ENCODE measurements around the gene TFG. TPM values are rescaled to one million over a fixed set of nuclear protein-coding genes. Genes with fewer than 3 reads are reported as not detected.

TFG gene
- polyA plus RNA-seq, 4 donors = 89.7 to 196 (median 138) TPM

- H3K27me3 ChIP-seq (ENCODE audit: control insufficient read depth in 3 of 3, insufficient read depth in 3 of 3, low read length in 3 of 3) = no peaks in the 10 kb centered on the region
- no peak overlapping the region for H3K27ac ChIP-seq (ENCODE audit: low read depth in 1 of 3, low read length in 2 of 3)
- FAIRE-seq = no peak
- H3K4me3 ChIP-seq (ENCODE audit: low read depth in 1 of 3, low read length in 3 of 3) = no peak overlapping the region
- DNase-seq = no peak
- no peaks in the 10 kb centered on the region for H3K36me3 ChIP-seq (ENCODE audit: control insufficient read depth in 3 of 3, insufficient read depth in 2 of 3, low read depth in 1 of 3, low read length in 3 of 3)
- no peaks in the 10 kb centered on the region for H3K4me1 ChIP-seq (ENCODE audit: control insufficient read depth in 3 of 3, insufficient read depth in 2 of 3, low read depth in 1 of 3, low read length in 2 of 3)
- H3K9me3 ChIP-seq (ENCODE audit: control insufficient read depth in 2 of 2, insufficient read depth in 1 of 2, low read depth in 1 of 2, low read length in 1 of 2) = no peaks in the 10 kb centered on the region
These were observed 52.7 kb downstream of the TFG start for GRCh38 chr3:100761951-100762350.

DNA sequence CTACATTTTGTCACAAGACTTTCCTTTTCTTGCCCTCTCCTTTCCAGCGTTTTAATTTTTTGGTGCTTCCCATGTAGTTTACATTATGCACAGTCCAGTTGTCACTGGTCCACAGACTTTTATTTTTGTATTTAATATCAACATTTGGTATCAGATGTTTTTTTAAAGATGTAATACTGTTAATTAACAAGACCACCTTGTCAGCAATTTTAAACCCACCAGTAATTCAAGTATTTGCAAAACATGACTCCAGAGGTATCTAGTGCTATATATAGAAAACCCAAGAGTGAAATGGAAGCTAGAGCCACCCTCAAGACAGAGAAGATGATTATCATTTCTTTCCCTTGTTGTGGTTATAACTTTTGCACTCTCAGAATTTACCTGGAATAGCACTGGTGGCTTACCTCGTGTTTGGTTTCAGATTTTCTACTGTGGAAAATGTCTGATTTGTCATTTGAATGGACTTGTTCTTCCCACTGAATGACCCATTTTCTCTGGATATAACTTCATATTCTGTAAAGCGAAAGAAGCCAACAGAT lies 56.2 kb downstream of the TFG start:
- H3K4me1 ChIP-seq (ENCODE audit: control insufficient read depth in 3 of 3, insufficient read depth in 2 of 3, low read depth in 1 of 3, low read length in 2 of 3) = no peaks in the 10 kb centered on the region
- no peak overlapping the region for H3K27ac ChIP-seq (ENCODE audit: low read depth in 1 of 3, low read length in 2 of 3)
- DNase-seq (no peak), FAIRE-seq (no peak)
- no peaks in the 10 kb centered on the region for H3K27me3 ChIP-seq (ENCODE audit: control insufficient read depth in 3 of 3, insufficient read depth in 3 of 3, low read length in 3 of 3)
- H3K9me3 ChIP-seq (ENCODE audit: control insufficient read depth in 2 of 2, insufficient read depth in 1 of 2, low read depth in 1 of 2, low read length in 1 of 2) = no peaks in the 10 kb centered on the region
- no peak overlapping the region for H3K4me3 ChIP-seq (ENCODE audit: low read depth in 1 of 3, low read length in 3 of 3)
- WGBS, 3 donors = 84 to 91% (median 85%) methylated on average over 3 of the region's 3 CpGs
- H3K36me3 ChIP-seq (ENCODE audit: control insufficient read depth in 3 of 3, insufficient read depth in 2 of 3, low read depth in 1 of 3, low read length in 3 of 3) = peaks cover 0 to under 1% (median 0%) of the 10 kb centered on the region in 3 donors

- Histone ChIP-seq H3K27ac (ENCODE audit: low read depth in 1 of 3, low read length in 2 of 3) (no peak overlapping the region), H3K36me3 (ENCODE audit: control insufficient read depth in 3 of 3, insufficient read depth in 2 of 3, low read depth in 1 of 3, low read length in 3 of 3) (peaks cover 0 to 2% (median 0%) of the 10 kb centered on the region in 3 donors), H3K4me3 (ENCODE audit: low read depth in 1 of 3, low read length in 3 of 3) (no peak overlapping the region), H3K27me3 (ENCODE audit: control insufficient read depth in 3 of 3, insufficient read depth in 3 of 3, low read length in 3 of 3) (no peaks in the 10 kb centered on the region), H3K9me3 (ENCODE audit: control insufficient read depth in 2 of 2, insufficient read depth in 1 of 2, low read depth in 1 of 2, low read length in 1 of 2) (no peaks in the 10 kb centered on the region), H3K4me1 (ENCODE audit: control insufficient read depth in 3 of 3, insufficient read depth in 2 of 3, low read depth in 1 of 3, low read length in 2 of 3) (no peaks in the 10 kb centered on the region)
- DNase-seq = no peak
- no peak for FAIRE-seq
- 80 to 83% (median 82%) methylated on average over 2 of the region's 2 CpGs for WGBS, 3 donors
These were observed 56.8 kb downstream of the TFG start for GRCh38 chr3:100766069-100766468.

- 77 to 81% (median 77%) methylated on average over 3 of the region's 3 CpGs for WGBS, 3 donors
- no peak overlapping the region for H3K27ac ChIP-seq (ENCODE audit: low read depth in 1 of 3, low read length in 2 of 3)
- FAIRE-seq = no peak
These were observed 60.4 kb downstream of the TFG start for GRCh38 chr3:100769693-100770092.

GRCh38 chr3:100775226-100775625 lies 65.9 kb downstream of the TFG start:
- H3K27ac ChIP-seq (ENCODE audit: low read depth in 1 of 3, low read length in 2 of 3) = no peak overlapping the region
- no peak overlapping the region for H3K4me3 ChIP-seq (ENCODE audit: low read depth in 1 of 3, low read length in 3 of 3)
- no peaks in the 10 kb centered on the region for H3K27me3 ChIP-seq (ENCODE audit: control insufficient read depth in 3 of 3, insufficient read depth in 3 of 3, low read length in 3 of 3)
- H3K9me3 ChIP-seq (ENCODE audit: control insufficient read depth in 2 of 2, insufficient read depth in 1 of 2, low read depth in 1 of 2, low read length in 1 of 2) = no peaks in the 10 kb centered on the region
- DNase-seq (no peak), FAIRE-seq (no peak)
- WGBS, 3 donors = 77 to 92% (median 90%) methylated on average over 3 of the region's 3 CpGs
- H3K36me3 ChIP-seq (ENCODE audit: control insufficient read depth in 3 of 3, insufficient read depth in 2 of 3, low read depth in 1 of 3, low read length in 3 of 3) = peaks cover 0 to 9% (median 0%) of the 10 kb centered on the region in 3 donors
- no peaks in the 10 kb centered on the region for H3K4me1 ChIP-seq (ENCODE audit: control insufficient read depth in 3 of 3, insufficient read depth in 2 of 3, low read depth in 1 of 3, low read length in 2 of 3)

More at GRCh38 chr3:100769693-100770092, 60.4 kb downstream of the TFG start:
- Histone ChIP-seq H3K4me1 (ENCODE audit: control insufficient read depth in 3 of 3, insufficient read depth in 2 of 3, low read depth in 1 of 3, low read length in 2 of 3) (no peaks in the 10 kb centered on the region), H3K27me3 (ENCODE audit: control insufficient read depth in 3 of 3, insufficient read depth in 3 of 3, low read length in 3 of 3) (no peaks in the 10 kb centered on the region), H3K36me3 (ENCODE audit: control insufficient read depth in 3 of 3, insufficient read depth in 2 of 3, low read depth in 1 of 3, low read length in 3 of 3) (peaks cover 0 to 5% (median 0%) of the 10 kb centered on the region in 3 donors), H3K9me3 (ENCODE audit: control insufficient read depth in 2 of 2, insufficient read depth in 1 of 2, low read depth in 1 of 2, low read length in 1 of 2) (no peaks in the 10 kb centered on the region), H3K4me3 (ENCODE audit: low read depth in 1 of 3, low read length in 3 of 3) (no peak overlapping the region)
- DNase-seq = no peak

- FAIRE-seq = no peak
- Histone ChIP-seq H3K36me3 (ENCODE audit: control insufficient read depth in 3 of 3, insufficient read depth in 2 of 3, low read depth in 1 of 3, low read length in 3 of 3) (peaks cover 0 to 7% (median 0%) of the 10 kb centered on the region in 3 donors), H3K9me3 (ENCODE audit: control insufficient read depth in 2 of 2, insufficient read depth in 1 of 2, low read depth in 1 of 2, low read length in 1 of 2) (no peaks in the 10 kb centered on the region), H3K4me1 (ENCODE audit: control insufficient read depth in 3 of 3, insufficient read depth in 2 of 3, low read depth in 1 of 3, low read length in 2 of 3) (no peaks in the 10 kb centered on the region), H3K4me3 (ENCODE audit: low read depth in 1 of 3, low read length in 3 of 3) (no peak overlapping the region), H3K27ac (ENCODE audit: low read depth in 1 of 3, low read length in 2 of 3) (no peak overlapping the region), H3K27me3 (ENCODE audit: control insufficient read depth in 3 of 3, insufficient read depth in 3 of 3, low read length in 3 of 3) (no peaks in the 10 kb centered on the region)
- DNase-seq = no peak
These were observed 66.4 kb downstream of the TFG start for GRCh38 chr3:100775669-100776068.

- no peak for FAIRE-seq
These were observed 66.9 kb downstream of the TFG start for GRCh38 chr3:100776097-100776729.

GRCh38 chr3:100776746-100777145 lies 67.5 kb downstream of the TFG start:
- FAIRE-seq (no peak), DNase-seq (no peak)
- no peak overlapping the region for H3K27ac ChIP-seq (ENCODE audit: low read depth in 1 of 3, low read length in 2 of 3)
- WGBS, 3 donors = 68 to 90% (median 73%) methylated on average over 2 of the region's 2 CpGs
- no peaks in the 10 kb centered on the region for H3K27me3 ChIP-seq (ENCODE audit: control insufficient read depth in 3 of 3, insufficient read depth in 3 of 3, low read length in 3 of 3)
- H3K4me3 ChIP-seq (ENCODE audit: low read depth in 1 of 3, low read length in 3 of 3) = no peak overlapping the region
- no peaks in the 10 kb centered on the region for H3K9me3 ChIP-seq (ENCODE audit: control insufficient read depth in 2 of 2, insufficient read depth in 1 of 2, low read depth in 1 of 2, low read length in 1 of 2)
- no peaks in the 10 kb centered on the region for H3K4me1 ChIP-seq (ENCODE audit: control insufficient read depth in 3 of 3, insufficient read depth in 2 of 3, low read depth in 1 of 3, low read length in 2 of 3)
- peaks cover 0 to 7% (median 0%) of the 10 kb centered on the region in 3 donors for H3K36me3 ChIP-seq (ENCODE audit: control insufficient read depth in 3 of 3, insufficient read depth in 2 of 3, low read depth in 1 of 3, low read length in 3 of 3)

More at GRCh38 chr3:100776097-100776729, 66.9 kb downstream of the TFG start:
- no peak overlapping the region for H3K27ac ChIP-seq (ENCODE audit: low read depth in 1 of 3, low read length in 2 of 3)
- no peak for DNase-seq
- no peaks in the 10 kb centered on the region for H3K27me3 ChIP-seq (ENCODE audit: control insufficient read depth in 3 of 3, insufficient read depth in 3 of 3, low read length in 3 of 3)
- H3K4me1 ChIP-seq (ENCODE audit: control insufficient read depth in 3 of 3, insufficient read depth in 2 of 3, low read depth in 1 of 3, low read length in 2 of 3) = no peaks in the 10 kb centered on the region
- H3K4me3 ChIP-seq (ENCODE audit: low read depth in 1 of 3, low read length in 3 of 3) = no peak overlapping the region
- 92 to 96% (median 95%) methylated on average over 2 of the region's 2 CpGs for WGBS, 3 donors
- H3K36me3 ChIP-seq (ENCODE audit: control insufficient read depth in 3 of 3, insufficient read depth in 2 of 3, low read depth in 1 of 3, low read length in 3 of 3) = peaks cover 0 to 7% (median 0%) of the 10 kb centered on the region in 3 donors
- H3K9me3 ChIP-seq (ENCODE audit: control insufficient read depth in 2 of 2, insufficient read depth in 1 of 2, low read depth in 1 of 2, low read length in 1 of 2) = no peaks in the 10 kb centered on the region

DNA sequence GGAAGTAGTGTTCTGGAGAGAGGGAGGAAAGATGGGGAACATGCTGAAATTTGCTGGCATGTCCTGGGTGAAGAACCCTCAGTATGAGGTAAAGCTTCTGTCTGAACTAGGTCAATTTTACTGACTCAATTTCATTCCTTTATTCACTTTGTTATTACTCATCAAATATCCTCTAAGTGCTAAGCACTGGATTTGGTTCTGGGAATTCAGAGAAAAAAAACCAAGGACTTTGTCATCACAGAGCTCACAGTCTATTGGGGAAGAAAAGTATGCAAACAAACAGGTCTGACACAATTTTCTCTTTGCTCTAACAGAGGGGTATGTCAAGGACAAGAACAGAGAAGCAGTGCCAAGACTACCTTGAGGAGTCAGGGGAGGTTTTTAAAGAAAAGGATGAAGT lies 68.0 kb downstream of the TFG start:
- no peaks in the 10 kb centered on the region for H3K27me3 ChIP-seq (ENCODE audit: control insufficient read depth in 3 of 3, insufficient read depth in 3 of 3, low read length in 3 of 3)
- H3K9me3 ChIP-seq (ENCODE audit: control insufficient read depth in 2 of 2, insufficient read depth in 1 of 2, low read depth in 1 of 2, low read length in 1 of 2) = no peaks in the 10 kb centered on the region
- H3K36me3 ChIP-seq (ENCODE audit: control insufficient read depth in 3 of 3, insufficient read depth in 2 of 3, low read depth in 1 of 3, low read length in 3 of 3) = peaks cover 0 to 7% (median 0%) of the 10 kb centered on the region in 3 donors
- H3K4me1 ChIP-seq (ENCODE audit: control insufficient read depth in 3 of 3, insufficient read depth in 2 of 3, low read depth in 1 of 3, low read length in 2 of 3) = no peaks in the 10 kb centered on the region
- H3K4me3 ChIP-seq (ENCODE audit: low read depth in 1 of 3, low read length in 3 of 3) = no peak overlapping the region
- H3K27ac ChIP-seq (ENCODE audit: low read depth in 1 of 3, low read length in 2 of 3) = no peak overlapping the region
- FAIRE-seq (no peak), DNase-seq (no peak)

Measured in small intestine (tissue), 7 donors.